ENCODE results near the gene ZNF92. TPM values are rescaled to one million over a fixed set of nuclear protein-coding genes. Genes with fewer than 3 reads are reported as not detected.

Gene ZNF92
- total and polyA plus RNA-seq, 2 of the 13 experiments (the other 11 are each of a cell fraction or from before 2014, with no cell fraction given) = 4.0 to 13.2 TPM

DNA sequence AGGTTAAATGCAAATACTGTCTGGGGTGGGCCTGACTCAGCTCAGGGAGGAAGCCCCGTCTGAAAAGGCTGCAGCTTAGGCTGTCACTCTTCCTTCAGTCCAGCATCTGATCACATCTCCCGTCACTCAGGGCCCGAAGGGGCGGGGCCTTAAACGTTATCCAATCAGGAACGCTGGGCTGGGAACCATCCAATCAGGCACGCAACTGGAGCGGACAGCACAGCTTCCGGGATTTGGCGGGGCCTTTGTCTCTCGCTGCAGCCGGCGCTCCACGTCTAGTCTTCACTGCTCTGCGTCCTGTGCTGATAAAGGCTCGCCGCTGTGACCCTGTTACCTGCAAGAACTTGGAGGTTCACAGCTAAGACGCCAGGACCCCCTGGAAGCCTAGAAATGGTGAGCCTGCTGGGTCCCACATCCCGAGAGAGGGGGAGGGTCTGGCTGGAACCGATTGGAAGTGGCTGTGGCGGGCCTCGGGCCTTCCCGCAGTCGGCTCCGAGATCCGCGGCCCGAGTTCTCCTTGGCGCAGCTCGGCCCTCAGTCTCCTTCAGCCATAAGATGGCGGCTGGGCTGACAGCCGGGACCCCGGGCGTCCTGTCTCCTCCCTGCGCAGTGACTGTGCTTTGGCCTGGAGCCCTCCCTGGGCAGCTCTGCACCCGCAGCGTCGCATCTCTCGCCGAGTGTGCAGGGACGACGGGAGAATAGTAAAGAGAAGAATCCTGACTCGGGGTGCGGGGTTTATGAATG, at the start of gene ZNF92 (continued):
- TF ChIP-seq ZNF460 (CRISPR knock-in tag; IDR thresholded peaks at IDR 0.05; ENCODE audit: borderline replicate concordance) = no peak
- no peak for TF ChIP-seq ARID5B (CRISPR knock-in tag; IDR thresholded peaks at IDR 0.05)
- peak; percentile 71 for TF ChIP-seq CREB1 (IDR thresholded peaks at IDR 0.05)
- peak; percentile 75 for TF ChIP-seq CREB1 (CRISPR knock-in tag; IDR thresholded peaks at IDR 0.05)
- TF ChIP-seq ZNF674 (CRISPR knock-in tag; IDR thresholded peaks at IDR 0.05; ENCODE audit: low read depth) = no peak
- TF ChIP-seq ZNF772 (CRISPR knock-in tag; IDR thresholded peaks at IDR 0.05) = peak; percentile 71; the same call in 1 of the 2 replicates
- peak; percentile 64; the same call in 1 of the 2 replicates for TF ChIP-seq HNF1B (CRISPR knock-in tag; IDR thresholded peaks at IDR 0.05)
- peak; percentile 38; the same call in 1 of the 2 replicates for TF ChIP-seq FOXP4 (CRISPR knock-in tag; IDR thresholded peaks at IDR 0.05)
- TF ChIP-seq ZNF329 (CRISPR knock-in tag; IDR thresholded peaks at IDR 0.05; ENCODE audit: low read depth) = peak; percentile 63; the same call in 1 of the 2 replicates
- TF ChIP-seq HNF4G (IDR thresholded peaks at IDR 0.05; ENCODE audit: borderline replicate concordance, low read depth, low read length) = no peak
- no peak for TF ChIP-seq HNF4G (CRISPR knock-in tag; IDR thresholded peaks at IDR 0.05; ENCODE audit: borderline replicate concordance, low read depth)
- TF ChIP-seq SYNCRIP (IDR thresholded peaks at IDR 0.05; ENCODE audit: insufficient read depth, low read depth, low read length) = no peak
- no peak; the same call in 1 of the 2 replicates for TF ChIP-seq NCOA2 (CRISPR knock-in tag; IDR thresholded peaks at IDR 0.05)
- no peak for TF ChIP-seq ZNF546 (CRISPR knock-in tag; conservative IDR thresholded peaks at IDR 0.05)
- no peak for TF ChIP-seq CC2D1A (CRISPR knock-in tag; IDR thresholded peaks at IDR 0.05)
- 0 out of 2 replicates have a peak, but pooled peaks have one; percentile 57 for TF ChIP-seq REL (CRISPR knock-in tag; conservative IDR thresholded peaks at IDR 0.05)
- TF ChIP-seq POLR2G (IDR thresholded peaks at IDR 0.05; ENCODE audit: low read depth, low read length) = peak; percentile 95
- TF ChIP-seq ZNF121 (CRISPR knock-in tag; IDR thresholded peaks at IDR 0.05) = no peak; the same call in 1 of the 2 replicates
- TF ChIP-seq, protein P1, sequence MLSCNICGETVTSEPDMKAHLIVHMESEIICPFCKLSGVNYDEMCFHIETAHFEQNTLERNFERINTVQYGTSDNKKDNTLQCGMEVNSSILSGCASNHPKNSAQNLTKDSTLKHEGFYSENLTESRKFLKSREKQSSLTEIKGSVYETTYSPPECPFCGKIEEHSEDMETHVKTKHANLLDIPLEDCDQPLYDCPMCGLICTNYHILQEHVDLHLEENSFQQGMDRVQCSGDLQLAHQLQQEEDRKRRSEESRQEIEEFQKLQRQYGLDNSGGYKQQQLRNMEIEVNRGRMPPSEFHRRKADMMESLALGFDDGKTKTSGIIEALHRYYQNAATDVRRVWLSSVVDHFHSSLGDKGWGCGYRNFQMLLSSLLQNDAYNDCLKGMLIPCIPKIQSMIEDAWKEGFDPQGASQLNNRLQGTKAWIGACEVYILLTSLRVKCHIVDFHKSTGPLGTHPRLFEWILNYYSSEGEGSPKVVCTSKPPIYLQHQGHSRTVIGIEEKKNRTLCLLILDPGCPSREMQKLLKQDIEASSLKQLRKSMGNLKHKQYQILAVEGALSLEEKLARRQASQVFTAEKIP (CRISPR knock-in tag; IDR thresholded peaks at IDR 0.05; ENCODE audit: borderline replicate concordance) = no peak
- no peak for TF ChIP-seq PAWR (CRISPR knock-in tag; IDR thresholded peaks at IDR 0.05; ENCODE audit: borderline replicate concordance)
